Measurements from ENCODE around the gene SLITRK3. TPM values are rescaled to one million over a fixed set of nuclear protein-coding genes. Genes with fewer than 3 reads are reported as not detected.

SLITRK3 gene
- total RNA-seq, 2 experiments from 2014 or later, result not detected

DNA sequence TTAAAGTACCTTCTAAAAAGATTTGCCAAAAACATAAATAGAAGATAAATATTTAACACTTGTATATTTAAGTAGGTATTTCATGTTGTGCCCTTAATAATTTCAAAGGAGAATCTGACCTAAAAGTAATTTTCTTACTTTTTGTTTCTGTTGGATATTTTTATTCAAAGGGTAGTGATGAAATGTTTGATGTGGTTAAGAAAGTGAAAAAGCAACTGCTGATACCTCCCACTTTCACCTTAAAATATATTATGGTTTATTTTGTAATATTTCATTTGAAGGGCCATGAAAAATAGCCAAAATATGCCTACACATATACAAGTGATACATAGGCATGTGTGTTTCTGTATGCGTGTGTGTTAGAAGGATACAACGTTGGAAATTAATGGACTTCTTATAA is 5.8 kb upstream of the SLITRK3 start:
- peaks cover 7% of the 10 kb centered on the region for H3K27me3 Mint-ChIP-seq (ENCODE audit: low read depth)
- no peak for ATAC-seq
- no peaks in the 10 kb centered on the region for H3K9me3 Mint-ChIP-seq (ENCODE audit: insufficient read depth)
- H3K4me3 Mint-ChIP-seq, result no peak overlapping the region
- CTCF ChIA-PET, result no interaction called here
- no peak for DNase-seq
- peaks cover 2% of the 10 kb centered on the region for H3K4me1 Mint-ChIP-seq (ENCODE audit: low read depth)
- POLR2A ChIA-PET, result no interaction called here
- H3K36me3 Mint-ChIP-seq (ENCODE audit: low read depth), result no peaks in the 10 kb centered on the region
- no peak overlapping the region for H3K27ac Mint-ChIP-seq

GRCh38 chr3:165197481-165197800 is 1.3 kb upstream of the SLITRK3 start:
- Mint-ChIP-seq H3K36me3 (ENCODE audit: low read depth) (peaks cover 2% of the 10 kb centered on the region), H3K27me3 (ENCODE audit: low read depth) (peaks cover 48% of the 10 kb centered on the region), H3K4me1 (ENCODE audit: low read depth) (no peaks in the 10 kb centered on the region), H3K4me3 (no peak overlapping the region), H3K9me3 (ENCODE audit: insufficient read depth) (no peaks in the 10 kb centered on the region), H3K27ac (no peak overlapping the region)
- DNase-seq, result no peak
- no peak for ATAC-seq
- POLR2A ChIA-PET, result no interaction called here
- CTCF ChIA-PET, result no interaction called here

GRCh38 chr3:165196577-165197480 is 645 bp upstream of the SLITRK3 start:
- no peak for ATAC-seq
- peaks cover 2% of the 10 kb centered on the region for H3K36me3 Mint-ChIP-seq (ENCODE audit: low read depth)
- no peak for DNase-seq
- ChIA-PET POLR2A (no interaction called here), CTCF (no interaction called here)
- H3K4me3 Mint-ChIP-seq, result no peak overlapping the region
- H3K4me1 Mint-ChIP-seq (ENCODE audit: low read depth), result no peaks in the 10 kb centered on the region
- H3K9me3 Mint-ChIP-seq (ENCODE audit: insufficient read depth), result no peaks in the 10 kb centered on the region
- peaks cover 51% of the 10 kb centered on the region for H3K27me3 Mint-ChIP-seq (ENCODE audit: low read depth)
- H3K27ac Mint-ChIP-seq, result no peak overlapping the region

DNA sequence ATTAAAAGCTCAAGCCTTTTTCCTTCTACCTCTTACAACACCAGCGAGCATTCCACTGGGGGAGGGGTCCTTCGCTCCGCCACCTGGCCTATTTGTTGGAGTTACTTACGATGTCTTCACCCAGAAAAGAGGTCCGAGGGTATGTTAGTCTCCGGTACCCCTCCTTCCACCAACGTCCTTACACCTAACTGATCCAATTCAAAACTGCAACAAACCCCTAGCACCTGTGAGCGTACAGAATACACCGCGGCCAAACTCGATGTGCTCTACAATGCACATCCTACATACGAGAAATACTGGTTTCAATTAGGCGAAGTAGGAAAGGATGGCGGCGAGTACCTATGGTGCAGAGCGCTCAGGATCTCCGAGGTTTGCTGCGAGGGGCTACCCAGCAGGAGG is 944 bp downstream of the SLITRK3 start:
- DNase-seq, result no peak
- Mint-ChIP-seq H3K27ac (no peak overlapping the region), H3K27me3 (ENCODE audit: low read depth) (peaks cover 53% of the 10 kb centered on the region), H3K9me3 (ENCODE audit: insufficient read depth) (no peaks in the 10 kb centered on the region), H3K4me3 (no peak overlapping the region), H3K36me3 (ENCODE audit: low read depth) (peaks cover 2% of the 10 kb centered on the region), H3K4me1 (ENCODE audit: low read depth) (no peaks in the 10 kb centered on the region)
- POLR2A ChIA-PET, result no interaction called here
- CTCF ChIA-PET, result interaction anchor here (1.4 kb wide), 1 partner anchor 11 kb away, joined by 7 read pairs; no protein-coding TSS in a partner anchor
- ATAC-seq, result no peak

- Mint-ChIP-seq H3K27me3 (ENCODE audit: low read depth) (peaks cover 53% of the 10 kb centered on the region), H3K9me3 (ENCODE audit: insufficient read depth) (no peaks in the 10 kb centered on the region), H3K4me3 (no peak overlapping the region), H3K27ac (no peak overlapping the region), H3K36me3 (ENCODE audit: low read depth) (peaks cover 2% of the 10 kb centered on the region), H3K4me1 (ENCODE audit: low read depth) (no peaks in the 10 kb centered on the region)
- ChIA-PET POLR2A (no interaction called here), CTCF (interaction anchor here (1.4 kb wide), 1 partner anchor 12 kb away, joined by 7 read pairs; no protein-coding TSS in a partner anchor)
- no peak for DNase-seq
- no peak for ATAC-seq
Measured at GRCh38 chr3:165194511-165195240, 1.5 kb downstream of the SLITRK3 start.

DNA sequence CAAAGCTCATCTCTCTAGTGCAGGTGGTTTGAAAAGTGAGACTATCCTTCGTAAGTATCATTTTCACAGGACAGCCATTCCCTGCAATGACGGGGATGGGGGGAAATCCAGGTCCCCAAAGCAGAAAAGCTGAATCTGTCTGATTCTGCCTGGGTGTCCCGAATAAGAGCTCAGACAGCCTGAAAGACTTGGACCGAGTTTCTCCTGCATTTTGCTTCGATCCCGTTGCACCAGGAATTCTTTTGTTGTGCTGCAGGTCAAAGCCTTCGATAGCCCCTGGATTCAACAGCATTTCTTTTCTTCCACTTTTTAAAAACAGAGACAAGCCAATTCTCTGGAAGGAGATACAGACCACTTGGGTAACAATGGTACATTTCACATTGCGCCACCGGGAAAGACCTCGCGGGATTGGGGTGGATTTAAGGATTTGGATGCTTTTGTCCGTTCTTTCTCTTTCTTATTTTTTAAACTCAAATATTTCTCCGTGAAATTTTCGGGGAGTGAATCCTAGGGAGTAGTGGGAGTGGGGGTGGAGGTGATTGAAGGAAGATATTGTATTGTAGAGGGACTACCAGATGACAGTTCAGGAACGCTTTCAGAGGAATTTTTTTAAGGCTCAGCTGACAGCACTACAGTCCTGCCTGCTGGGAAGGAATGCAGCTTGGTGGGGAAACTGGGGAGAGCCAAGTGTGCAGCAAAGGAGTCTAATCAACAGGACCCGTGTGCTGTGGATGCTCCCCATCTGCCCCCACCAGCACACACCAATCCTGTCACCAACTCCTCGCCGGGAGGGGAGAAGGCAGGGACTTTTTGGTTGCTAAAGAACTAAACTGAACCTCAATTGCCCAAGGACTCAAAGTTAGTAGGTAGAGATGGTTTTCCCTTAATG is 2.6 kb downstream of the SLITRK3 start:
- POLR2A ChIA-PET, result no interaction called here
- H3K4me1 Mint-ChIP-seq (ENCODE audit: low read depth), result no peaks in the 10 kb centered on the region
- CTCF ChIA-PET, result interaction anchor here (1.3 kb wide), 1 partner anchor 13 kb away, joined by 4 read pairs; no protein-coding TSS in a partner anchor
- H3K9me3 Mint-ChIP-seq (ENCODE audit: insufficient read depth), result no peaks in the 10 kb centered on the region
- peaks cover 2% of the 10 kb centered on the region for H3K36me3 Mint-ChIP-seq (ENCODE audit: low read depth)
- H3K27ac Mint-ChIP-seq, result no peak overlapping the region
- peaks cover 53% of the 10 kb centered on the region for H3K27me3 Mint-ChIP-seq (ENCODE audit: low read depth)
- DNase-seq (no peak), ATAC-seq (no peak)
- no peak overlapping the region for H3K4me3 Mint-ChIP-seq

GRCh38 chr3:165192610-165193192 is 3.5 kb downstream of the SLITRK3 start:
- H3K9me3 Mint-ChIP-seq (ENCODE audit: insufficient read depth), result no peaks in the 10 kb centered on the region
- no peak overlapping the region for H3K4me3 Mint-ChIP-seq
- ChIA-PET CTCF (interaction anchor here (1.3 kb wide), 1 partner anchor 14 kb away, joined by 4 read pairs; no protein-coding TSS in a partner anchor), POLR2A (no interaction called here)
- no peak for DNase-seq
- H3K27me3 Mint-ChIP-seq (ENCODE audit: low read depth), result peaks cover 53% of the 10 kb centered on the region
- no peaks in the 10 kb centered on the region for H3K4me1 Mint-ChIP-seq (ENCODE audit: low read depth)
- peaks cover 2% of the 10 kb centered on the region for H3K36me3 Mint-ChIP-seq (ENCODE audit: low read depth)
- no peak overlapping the region for H3K27ac Mint-ChIP-seq
- ATAC-seq, result no peak

GRCh38 chr3:165191491-165191890 is 4.7 kb downstream of the SLITRK3 start:
- H3K36me3 Mint-ChIP-seq (ENCODE audit: low read depth), result no peaks in the 10 kb centered on the region
- no peaks in the 10 kb centered on the region for H3K9me3 Mint-ChIP-seq (ENCODE audit: insufficient read depth)
- DNase-seq (no peak), ATAC-seq (no peak)
- no peaks in the 10 kb centered on the region for H3K4me1 Mint-ChIP-seq (ENCODE audit: low read depth)
- ChIA-PET CTCF (no interaction called here), POLR2A (no interaction called here)
- H3K27me3 Mint-ChIP-seq (ENCODE audit: low read depth), result peaks cover 43% of the 10 kb centered on the region
- no peak overlapping the region for H3K27ac Mint-ChIP-seq
- no peak overlapping the region for H3K4me3 Mint-ChIP-seq

- Mint-ChIP-seq H3K4me1 (ENCODE audit: low read depth) (no peaks in the 10 kb centered on the region), H3K36me3 (ENCODE audit: low read depth) (no peaks in the 10 kb centered on the region), H3K27me3 (ENCODE audit: low read depth) (peaks cover 15% of the 10 kb centered on the region), H3K4me3 (no peak overlapping the region), H3K9me3 (ENCODE audit: insufficient read depth) (no peaks in the 10 kb centered on the region), H3K27ac (no peak overlapping the region)
- POLR2A ChIA-PET, result no interaction called here
- CTCF ChIA-PET, result no interaction called here
- no peak for DNase-seq
- no peak for ATAC-seq
Measured at GRCh38 chr3:165188452-165188851, 7.7 kb downstream of the SLITRK3 start.

GRCh38 chr3:165185707-165186327 is 10.4 kb downstream of the SLITRK3 start:
- Mint-ChIP-seq H3K4me3 (no peak overlapping the region), H3K36me3 (ENCODE audit: low read depth) (no peaks in the 10 kb centered on the region), H3K27me3 (ENCODE audit: low read depth) (no peaks in the 10 kb centered on the region), H3K27ac (no peak overlapping the region), H3K9me3 (ENCODE audit: insufficient read depth) (no peaks in the 10 kb centered on the region), H3K4me1 (ENCODE audit: low read depth) (no peaks in the 10 kb centered on the region)
- ChIA-PET CTCF (interaction anchor here (1.3 kb wide), 2 partner anchors 10 kb away, joined by 4 to 5 read pairs; no protein-coding TSS in a partner anchor), POLR2A (no interaction called here)
- DNase-seq, result peak; percentile 45
- ATAC-seq, result peak; percentile 70

- Mint-ChIP-seq H3K27me3 (ENCODE audit: low read depth) (no peaks in the 10 kb centered on the region), H3K36me3 (ENCODE audit: low read depth) (no peaks in the 10 kb centered on the region), H3K9me3 (ENCODE audit: insufficient read depth) (no peaks in the 10 kb centered on the region), H3K27ac (no peak overlapping the region), H3K4me1 (ENCODE audit: low read depth) (no peaks in the 10 kb centered on the region), H3K4me3 (no peak overlapping the region)
- POLR2A ChIA-PET, result no interaction called here
- DNase-seq (no peak), ATAC-seq (no peak)
- CTCF ChIA-PET, result no interaction called here
Measured at GRCh38 chr3:165181556-165181955, 14.6 kb downstream of the SLITRK3 start.

Measured in activated CD8-positive, alpha-beta T cell treated with anti-CD3 and anti-CD28 coated beads, Interleukin-2, amount 10 ng/mL, durations not matched to agents 7 days and 5 days (primary cell).